ENCODE results near the gene ZNF688. TPM values are rescaled to one million over a fixed set of nuclear protein-coding genes. Genes with fewer than 3 reads are reported as not detected.
A peak's percentile ranks its signal among the peaks of the same experiment; 100 is the strongest.

The ZNF688 gene
- total RNA-seq, result 16.7 TPM
- polyA plus RNA-seq (ENCODE audit: insufficient read depth, low read depth, low replicate concordance), result 32.7 TPM
- long read RNA-seq, donor 1, partial matches to known transcripts, result 0 of 5 reads
- long read RNA-seq, donor 1, other reads (novel, unspliced or antisense), result 0 of 5 reads
- long read RNA-seq, donor 2, partial matches to known transcripts, result 0 of 4 reads
- long read RNA-seq, donor 2, other reads (novel, unspliced or antisense), result 0 of 4 reads
- long read RNA-seq, donor 3, partial matches to known transcripts, result 0 of 4 reads
- long read RNA-seq, donor 3, other reads (novel, unspliced or antisense), result 0 of 4 reads
- long read RNA-seq, donor 4, partial matches to known transcripts, result 0 of 4 reads
- long read RNA-seq, donor 4, other reads (novel, unspliced or antisense), result 0 of 4 reads
- long read RNA-seq, donor 5, result 0 reads
- long read RNA-seq, donor 6, transcript ZNF688-201 (3 exons, 2,506 nt), result major isoform, 10 of 11 reads
- long read RNA-seq, donor 6, partial matches to known transcripts, result 0 of 11 reads
- long read RNA-seq, donor 6, other reads (novel, unspliced or antisense), result 0 of 11 reads
- long read RNA-seq, donor 7, transcript ZNF688-201 (3 exons, 2,506 nt), result major isoform, 19 of 30 reads
- long read RNA-seq, donor 7, partial matches to known transcripts, result 0 of 30 reads
- long read RNA-seq, donor 7, other reads (novel, unspliced or antisense), result 9 of 30 reads
- long read RNA-seq, donor 8, transcript ZNF688-201 (3 exons, 2,506 nt), result major isoform, 5 of 7 reads
- long read RNA-seq, donor 8, partial matches to known transcripts, result 0 of 7 reads
- long read RNA-seq, donor 8, other reads (novel, unspliced or antisense), result 0 of 7 reads
- long read RNA-seq, donor 9, transcript ZNF688-201 (3 exons, 2,506 nt), result major isoform, 6 of 11 reads
- long read RNA-seq, donor 9, partial matches to known transcripts, result 0 of 11 reads
- long read RNA-seq, donor 9, other reads (novel, unspliced or antisense), result 0 of 11 reads
- long read RNA-seq, donor 10, partial matches to known transcripts, result 0 of 3 reads
- long read RNA-seq, donor 10, other reads (novel, unspliced or antisense), result 0 of 3 reads

GRCh38 chr16:30571445-30572322 lies at the start of gene ZNF688:
ZNF688 (minus strand) TSS chr16:30571714; CDS start chr16:30571629, 85 bp downstream.
- no peak for TF ChIP-seq CTCF (IDR thresholded peaks at IDR 0.05; ENCODE audit: borderline replicate concordance, extremely low read depth, insufficient read depth)
- Histone ChIP-seq H3K27me3 (ENCODE audit: control insufficient read depth, insufficient read depth, low read length) (no peaks in the 10 kb centered on the region), H3K9me3 (ENCODE audit: control insufficient read depth in 2 of 3, insufficient read depth in 1 of 3, low read length in 3 of 3) (no peaks in the 10 kb centered on the region), H3K27ac (ENCODE audit: low read depth in 2 of 2, low read length in 2 of 2) (peak within 1 kb of the TSS; percentile 98), H3K4me3 (ENCODE audit: low read length in 3 of 3) (peak within 1 kb of the TSS; percentile 89 to 90 (median 89)), H3K9ac (ENCODE audit: low read length in 3 of 3) (peak within 1 kb of the TSS; percentile 80 to 97 (median 92)), H3K36me3 (ENCODE audit: control insufficient read depth in 2 of 3, insufficient read depth in 3 of 3, low read length in 3 of 3) (no peaks in the 10 kb centered on the region), H3K4me1 (ENCODE audit: control insufficient read depth in 2 of 3, insufficient read depth in 2 of 3, low read depth in 1 of 3, low read length in 3 of 3) (peaks cover 2 to 13% (median 4%) of the 10 kb centered on the region in 3 donors)
- FAIRE-seq (peak; percentile 81), DNase-seq (peak; percentile 97 to 99 (median 98))
- intact Hi-C loops (cut with DNase I), result no loop called here

- no peak for TF ChIP-seq CTCF (IDR thresholded peaks at IDR 0.05; ENCODE audit: borderline replicate concordance, extremely low read depth, insufficient read depth)
- no peak overlapping the region for H3K9ac ChIP-seq (ENCODE audit: low read length in 3 of 3)
- intact Hi-C loops (cut with DNase I), result no loop called here
- H3K4me1 ChIP-seq (ENCODE audit: control insufficient read depth in 2 of 3, insufficient read depth in 2 of 3, low read depth in 1 of 3, low read length in 3 of 3), result peaks cover 11 to 28% (median 11%) of the 10 kb centered on the region in 3 donors
- no peaks in the 10 kb centered on the region for H3K9me3 ChIP-seq (ENCODE audit: control insufficient read depth in 2 of 3, insufficient read depth in 1 of 3, low read length in 3 of 3)
- FAIRE-seq (no peak), DNase-seq (peak in 2 of 5 donors; percentile 49 to 59)
- H3K27me3 ChIP-seq (ENCODE audit: control insufficient read depth, insufficient read depth, low read length), result no peaks in the 10 kb centered on the region
- H3K36me3 ChIP-seq (ENCODE audit: control insufficient read depth in 2 of 3, insufficient read depth in 3 of 3, low read length in 3 of 3), result no peaks in the 10 kb centered on the region
- no peak overlapping the region for H3K27ac ChIP-seq (ENCODE audit: low read depth in 2 of 2, low read length in 2 of 2)
- no peak overlapping the region for H3K4me3 ChIP-seq (ENCODE audit: low read length in 3 of 3)
These were observed 48.7 kb upstream of the ZNF688 start for GRCh38 chr16:30620169-30620568.

- FAIRE-seq, result no peak
- no peak overlapping the region for H3K9ac ChIP-seq (ENCODE audit: low read length in 3 of 3)
- H3K27ac ChIP-seq (ENCODE audit: low read depth in 2 of 2, low read length in 2 of 2), result peak overlapping the region in 1 of 2 donors; percentile 16
- intact Hi-C loops (cut with DNase I), result no loop called here
- no peaks in the 10 kb centered on the region for H3K27me3 ChIP-seq (ENCODE audit: control insufficient read depth, insufficient read depth, low read length)
- H3K4me1 ChIP-seq (ENCODE audit: control insufficient read depth in 2 of 3, insufficient read depth in 2 of 3, low read depth in 1 of 3, low read length in 3 of 3), result peaks cover 11 to 29% (median 12%) of the 10 kb centered on the region in 3 donors
- H3K36me3 ChIP-seq (ENCODE audit: control insufficient read depth in 2 of 3, insufficient read depth in 3 of 3, low read length in 3 of 3), result no peaks in the 10 kb centered on the region
- peak overlapping the region in 1 of 3 donors; percentile 30 for H3K4me3 ChIP-seq (ENCODE audit: low read length in 3 of 3)
- no peak for TF ChIP-seq CTCF (IDR thresholded peaks at IDR 0.05; ENCODE audit: borderline replicate concordance, extremely low read depth, insufficient read depth)
- H3K9me3 ChIP-seq (ENCODE audit: control insufficient read depth in 2 of 3, insufficient read depth in 1 of 3, low read length in 3 of 3), result no peaks in the 10 kb centered on the region
- DNase-seq, result peak in 2 of 5 donors; percentile 79 to 83
These were observed 48.1 kb upstream of the ZNF688 start for GRCh38 chr16:30619638-30620037.
